Naive B cell (primary cell): Measurements from ENCODE around the gene PAPLN. TPM values are rescaled to one million over a fixed set of nuclear protein-coding genes. Genes with fewer than 3 reads are reported as not detected.
"Not testable (repeated sequence)": the region's sequence is repeated elsewhere in the genome, so short reads cannot be mapped to it uniquely, and the experiment has no call there.

Experiments used
- ATAC-seq, 2 donors: fragments of 150-1000 bp; cut with Tn5 transposase; 2 replicates each; pipeline ENCODE4 v1.10.0; 2021; ENCODE audit warnings: low read depth in 2 of 2, mild to moderate bottlenecking in 2 of 2, moderate library complexity in 2 of 2
- DNase-seq: peaks from one replicate; pipeline ENCODE4 v3.0.0; 2022
- H3K27ac Mint-ChIP-seq, 6 donors: one replicate each; pipeline ENCODE4 v1.8.0; 2020 to 2022; ENCODE audit warnings: mild to moderate bottlenecking in 6 of 6, mixed read lengths in 6 of 6, moderate library complexity in 5 of 6, inconsistent platforms in 2 of 6
- H3K27me3 Mint-ChIP-seq, 3 donors: one replicate each; pipeline ENCODE4 v1.8.0; 2021 to 2022; ENCODE audit warnings: mixed read lengths in 3 of 3, mild to moderate bottlenecking in 1 of 3
- H3K36me3 Mint-ChIP-seq, 2 donors: one replicate each; pipeline ENCODE4 v1.8.0; 2020 to 2022; ENCODE audit warnings: mixed read lengths in 2 of 2, inconsistent platforms in 1 of 2, mild to moderate bottlenecking in 1 of 2
- H3K4me1 Mint-ChIP-seq, 3 donors: one replicate each; pipeline ENCODE4 v1.8.0; 2020 to 2022; ENCODE audit warnings: mixed read lengths in 3 of 3, inconsistent platforms in 1 of 3, mild to moderate bottlenecking in 1 of 3, moderate library complexity in 1 of 3
- H3K4me3 Mint-ChIP-seq, 8 donors: one replicate each; pipeline ENCODE4 v1.8.0; 2020 to 2022; ENCODE audit warnings: mild to moderate bottlenecking in 8 of 8, mixed read lengths in 8 of 8, moderate library complexity in 8 of 8, inconsistent platforms in 2 of 8
- H3K9me3 Mint-ChIP-seq, 7 donors: one replicate each; pipeline ENCODE4 v1.8.0; 2020 to 2022; ENCODE audit warnings: mixed read lengths in 7 of 7, mild to moderate bottlenecking in 5 of 7, inconsistent platforms in 2 of 7, moderate library complexity in 1 of 7
- polyA plus RNA-seq, 6 donors: library from polyadenylated mRNA; unstranded; fragments of 300-500 nt; fragmentation: Illumina TruSeq; gene quantifications; one replicate each; pipeline ENCODE4 v1.2.3, GENCODE V29; 2021; ENCODE audit warnings: low read depth in 6 of 6

Gene PAPLN
- polyA plus RNA-seq, 6 donors from 2014 or later = 0.38 to 0.76 (median 0.59) TPM; not detected in 1

GRCh38 chr14:73307261-73307660, 70.0 kb downstream of the PAPLN start:
- peak overlapping the region in 3 of 6 donors; percentile 21 to 84 (median 55) for H3K27ac Mint-ChIP-seq
- peaks cover 0 to 8% of the 10 kb centered on the region in 2 donors for H3K36me3 Mint-ChIP-seq
- H3K27me3 Mint-ChIP-seq = no peaks in the 10 kb centered on the region
- ATAC-seq = no peak
- peaks cover 0 to 3% (median 0%) of the 10 kb centered on the region in 7 donors for H3K9me3 Mint-ChIP-seq
- no peak for DNase-seq
- H3K4me3 Mint-ChIP-seq = no peak overlapping the region
- H3K4me1 Mint-ChIP-seq = peaks cover 28 to 50% (median 49%) of the 10 kb centered on the region in 3 donors

- not testable (repeated sequence) for H3K27ac Mint-ChIP-seq, H3K36me3 Mint-ChIP-seq, DNase-seq, H3K4me3 Mint-ChIP-seq, ATAC-seq, H3K9me3 Mint-ChIP-seq, H3K27me3 Mint-ChIP-seq
- peaks cover 19 to 40% (median 34%) of the 10 kb centered on the region in 3 donors for H3K4me1 Mint-ChIP-seq
These were observed 71.9 kb downstream of the PAPLN start for GRCh38 chr14:73309207-73309606.

GRCh38 chr14:73311708-73312030, 74.4 kb downstream of the PAPLN start:
- DNase-seq (no peak), ATAC-seq (no peak)
- Mint-ChIP-seq H3K9me3 (peaks cover 0 to 3% (median 0%) of the 10 kb centered on the region in 7 donors), H3K27me3 (no peaks in the 10 kb centered on the region), H3K4me3 (peak overlapping the region in 3 of 8 donors; percentile 20 to 35 (median 32)), H3K27ac (peak overlapping the region in 1 of 6 donors; percentile 90), H3K36me3 (peaks cover 0 to 6% of the 10 kb centered on the region in 2 donors), H3K4me1 (peaks cover 14 to 23% (median 18%) of the 10 kb centered on the region in 3 donors)

GRCh38 chr14:73312687-73313086, 75.4 kb downstream of the PAPLN start:
- no peaks in the 10 kb centered on the region for H3K27me3 Mint-ChIP-seq
- no peak for DNase-seq
- ATAC-seq = no peak
- no peak overlapping the region for H3K4me3 Mint-ChIP-seq
- peaks cover 10 to 18% (median 18%) of the 10 kb centered on the region in 3 donors for H3K4me1 Mint-ChIP-seq
- peaks cover 0 to 3% (median 0%) of the 10 kb centered on the region in 7 donors for H3K9me3 Mint-ChIP-seq
- peaks cover 0 to 4% of the 10 kb centered on the region in 2 donors for H3K36me3 Mint-ChIP-seq
- H3K27ac Mint-ChIP-seq = peak overlapping the region in 2 of 6 donors; percentile 36 to 66

GRCh38 chr14:73313151-73313550, 75.8 kb downstream of the PAPLN start:
- ATAC-seq = no peak
- Mint-ChIP-seq H3K27ac (peak overlapping the region in 2 of 6 donors; percentile 33 to 68), H3K27me3 (no peaks in the 10 kb centered on the region), H3K9me3 (peaks cover 0 to under 1% (median 0%) of the 10 kb centered on the region in 7 donors), H3K36me3 (peaks cover 0 to 1% of the 10 kb centered on the region in 2 donors), H3K4me3 (no peak overlapping the region), H3K4me1 (peaks cover 7 to 18% (median 13%) of the 10 kb centered on the region in 3 donors)
- no peak for DNase-seq

GRCh38 chr14:73323896-73324399, 86.6 kb downstream of the PAPLN start:
- no peak for ATAC-seq
- no peak overlapping the region for H3K4me3 Mint-ChIP-seq

More at GRCh38 chr14:73323896-73324399, 86.6 kb downstream of the PAPLN start:
- no peaks in the 10 kb centered on the region for H3K9me3 Mint-ChIP-seq
- peaks cover 0 to 13% of the 10 kb centered on the region in 2 donors for H3K36me3 Mint-ChIP-seq
- H3K4me1 Mint-ChIP-seq = peaks cover 5 to 36% (median 22%) of the 10 kb centered on the region in 3 donors
- H3K27me3 Mint-ChIP-seq = no peaks in the 10 kb centered on the region
- DNase-seq = no peak
- peak overlapping the region in 2 of 6 donors; percentile 44 to 82 for H3K27ac Mint-ChIP-seq

Other genes starting within 250 kb of the PAPLN start
- 1 to 10 TPM; 5.5 to 9.5 (median 6.8) TPM for gene ZFYVE1, start 210.4 kb upstream of the PAPLN start, polyA plus RNA-seq
- gene RBM25, start 179.0 kb upstream of the PAPLN start, polyA plus RNA-seq = 10 to 100 TPM; 20.6 to 76.8 (median 48.5) TPM
- gene PSEN1, start 101.0 kb upstream of the PAPLN start, polyA plus RNA-seq = 10 to 100 TPM; 30.9 to 46.2 (median 36.8) TPM
- gene NUMB, start 221.0 kb downstream of the PAPLN start, polyA plus RNA-seq = 10 to 100 TPM; 52.0 to 87.2 (median 65.7) TPM